Measurements from ENCODE around the gene ZEB2.

- TF ChIP-seq POLR2A (IDR thresholded peaks at IDR 0.05) (no peak), CTCF (IDR thresholded peaks at IDR 0.05) (no peak), POLR2AphosphoS5 (IDR thresholded peaks at IDR 0.05) (no peak)
Observed at GRCh38 chr2:144443837-144444817, 75.8 kb downstream of the ZEB2 start.

Data from sigmoid colon (tissue), 4 donors.